ENCODE measurements around the gene FOXO3.

DNA sequence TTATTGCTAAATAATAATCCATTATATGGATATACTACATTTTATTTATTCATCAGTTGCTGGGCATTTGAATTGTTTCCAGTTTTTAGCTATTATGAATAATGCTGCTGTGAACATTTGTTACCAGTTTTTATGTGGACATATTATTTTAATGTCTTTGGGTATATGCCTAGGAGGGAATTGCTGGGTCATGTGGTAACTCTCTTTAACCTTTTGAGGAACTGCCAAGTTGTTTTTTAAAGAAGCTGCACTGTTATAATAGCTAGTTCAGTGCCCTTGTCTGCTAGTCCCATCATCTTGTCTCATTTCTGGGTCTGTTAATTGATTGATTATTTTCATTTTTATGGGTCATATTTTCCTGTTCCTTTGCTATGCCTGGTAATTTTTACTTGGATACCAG is 56.3 kb downstream of the FOXO3 start:
- TF ChIP-seq, protein P1, sequence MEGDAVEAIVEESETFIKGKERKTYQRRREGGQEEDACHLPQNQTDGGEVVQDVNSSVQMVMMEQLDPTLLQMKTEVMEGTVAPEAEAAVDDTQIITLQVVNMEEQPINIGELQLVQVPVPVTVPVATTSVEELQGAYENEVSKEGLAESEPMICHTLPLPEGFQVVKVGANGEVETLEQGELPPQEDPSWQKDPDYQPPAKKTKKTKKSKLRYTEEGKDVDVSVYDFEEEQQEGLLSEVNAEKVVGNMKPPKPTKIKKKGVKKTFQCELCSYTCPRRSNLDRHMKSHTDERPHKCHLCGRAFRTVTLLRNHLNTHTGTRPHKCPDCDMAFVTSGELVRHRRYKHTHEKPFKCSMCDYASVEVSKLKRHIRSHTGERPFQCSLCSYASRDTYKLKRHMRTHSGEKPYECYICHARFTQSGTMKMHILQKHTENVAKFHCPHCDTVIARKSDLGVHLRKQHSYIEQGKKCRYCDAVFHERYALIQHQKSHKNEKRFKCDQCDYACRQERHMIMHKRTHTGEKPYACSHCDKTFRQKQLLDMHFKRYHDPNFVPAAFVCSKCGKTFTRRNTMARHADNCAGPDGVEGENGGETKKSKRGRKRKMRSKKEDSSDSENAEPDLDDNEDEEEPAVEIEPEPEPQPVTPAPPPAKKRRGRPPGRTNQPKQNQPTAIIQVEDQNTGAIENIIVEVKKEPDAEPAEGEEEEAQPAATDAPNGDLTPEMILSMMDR (IDR thresholded peaks at IDR 0.05; ENCODE audit: insufficient read depth, low read depth, low read length), result no peak
- TF ChIP-seq EZH2 (IDR thresholded peaks at IDR 0.05; ENCODE audit: insufficient read depth, low read length), result no peak
